Measurements from ENCODE around the gene TMEM259.

TMEM259 gene

DNA sequence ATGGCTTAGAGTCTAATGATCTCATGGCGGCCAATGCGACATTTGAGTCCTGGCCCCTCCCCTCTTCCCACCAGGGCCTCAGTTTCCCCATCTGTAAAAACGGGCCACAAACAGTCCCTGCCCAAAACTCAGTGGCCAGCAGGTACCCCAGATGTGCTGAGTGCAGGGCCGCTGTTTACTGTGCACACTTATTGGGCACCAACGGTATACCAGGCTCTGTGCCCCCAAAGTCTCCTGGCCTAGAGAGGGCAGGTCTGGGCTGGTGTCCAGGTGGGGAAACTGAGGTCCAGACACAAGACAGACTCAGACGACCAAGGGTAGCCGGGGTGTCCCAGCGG, 60.4 kb downstream of the TMEM259 start:
- no peak for DNase-seq (ENCODE audit: low read depth)
- TF ChIP-seq, protein P1, sequence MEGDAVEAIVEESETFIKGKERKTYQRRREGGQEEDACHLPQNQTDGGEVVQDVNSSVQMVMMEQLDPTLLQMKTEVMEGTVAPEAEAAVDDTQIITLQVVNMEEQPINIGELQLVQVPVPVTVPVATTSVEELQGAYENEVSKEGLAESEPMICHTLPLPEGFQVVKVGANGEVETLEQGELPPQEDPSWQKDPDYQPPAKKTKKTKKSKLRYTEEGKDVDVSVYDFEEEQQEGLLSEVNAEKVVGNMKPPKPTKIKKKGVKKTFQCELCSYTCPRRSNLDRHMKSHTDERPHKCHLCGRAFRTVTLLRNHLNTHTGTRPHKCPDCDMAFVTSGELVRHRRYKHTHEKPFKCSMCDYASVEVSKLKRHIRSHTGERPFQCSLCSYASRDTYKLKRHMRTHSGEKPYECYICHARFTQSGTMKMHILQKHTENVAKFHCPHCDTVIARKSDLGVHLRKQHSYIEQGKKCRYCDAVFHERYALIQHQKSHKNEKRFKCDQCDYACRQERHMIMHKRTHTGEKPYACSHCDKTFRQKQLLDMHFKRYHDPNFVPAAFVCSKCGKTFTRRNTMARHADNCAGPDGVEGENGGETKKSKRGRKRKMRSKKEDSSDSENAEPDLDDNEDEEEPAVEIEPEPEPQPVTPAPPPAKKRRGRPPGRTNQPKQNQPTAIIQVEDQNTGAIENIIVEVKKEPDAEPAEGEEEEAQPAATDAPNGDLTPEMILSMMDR (conservative IDR thresholded peaks at IDR 0.05; ENCODE audit: low read depth, low read length) = no peak
- no peak overlapping the region for H3K4me3 ChIP-seq (ENCODE audit: low read depth, low read length)

GRCh38 chr19:960020-960419, 60.9 kb downstream of the TMEM259 start:
- TF ChIP-seq, protein P1 (conservative IDR thresholded peaks at IDR 0.05; ENCODE audit: low read depth, low read length) = no peak
- H3K4me3 ChIP-seq (ENCODE audit: low read depth, low read length) = no peak overlapping the region
- DNase-seq (ENCODE audit: low read depth) = no peak
